ENCODE data around the gene DCC. TPM values are rescaled to one million over a fixed set of nuclear protein-coding genes. Genes with fewer than 3 reads are reported as not detected.

DCC gene
- total RNA-seq, 1 experiment from 2014 or later: not detected

- POLR2A ChIA-PET: no interaction called here
- no peaks in the 10 kb centered on the region for H3K4me1 ChIP-seq (ENCODE audit: control insufficient read depth in 1 of 2, insufficient read depth in 2 of 2, low read length in 2 of 2)
- RAD21 ChIA-PET (ENCODE audit: low non-redundant PET in 1 of 2, low total read pairs in 2 of 2, uncharacterized antibody in 2 of 2, unreplicated experiment in 2 of 2): no interaction called here
- H3K27me3 ChIP-seq (ENCODE audit: insufficient read depth, low read length): no peaks in the 10 kb centered on the region
- no peak overlapping the region for H3K27ac ChIP-seq (ENCODE audit: low read depth, low read length)
- intact Hi-C loops (cut with micrococcal nuclease): no loop called here
- H2AFZ ChIP-seq (ENCODE audit: low read depth, low read length, poor library complexity, severe bottlenecking): no peak overlapping the region
- H3K9ac ChIP-seq (ENCODE audit: low read length): no peak overlapping the region
- DNase-seq (ENCODE audit: low read depth, low spot score) (no peak), ATAC-seq (no peak)
- CTCF ChIA-PET: no interaction called here
- H3K4me2 ChIP-seq (ENCODE audit: low read length): no peak overlapping the region
- TF ChIP-seq CTCF (IDR thresholded peaks at IDR 0.05 in 2 of 3, conservative IDR thresholded peaks at IDR 0.05 in 1 of 3; ENCODE audit: borderline replicate concordance in 1 of 3, insufficient read depth in 1 of 3, low read depth in 2 of 3, low read length in 2 of 3) (no peak), YY1 (IDR thresholded peaks at IDR 0.05; ENCODE audit: extremely low read depth, insufficient replicate concordance, low read depth, low read length) (no peak), FOSL1 (IDR thresholded peaks at IDR 0.05; ENCODE audit: low read depth) (no peak), POLR2A (IDR thresholded peaks at IDR 0.05; ENCODE audit: borderline replicate concordance, extremely low read depth, insufficient read depth, insufficient read length) (no peak), ATF3 (IDR thresholded peaks at IDR 0.05) (no peak), EZH2 (IDR thresholded peaks at IDR 0.05) (no peak), SRF (IDR thresholded peaks at IDR 0.05; ENCODE audit: low read depth) (no peak), RAD21 (IDR thresholded peaks at IDR 0.05; ENCODE audit: low read depth) (no peak), ZFX (IDR thresholded peaks at IDR 0.05) (no peak), ZNF274 (IDR thresholded peaks at IDR 0.05; ENCODE audit: low read depth, low read length) (no peak), JUND (IDR thresholded peaks at IDR 0.05) (no peak), SIN3A (IDR thresholded peaks at IDR 0.05; ENCODE audit: low read depth) (no peak), CEBPB (IDR thresholded peaks at IDR 0.05; ENCODE audit: low read depth) (no peak), EGR1 (IDR thresholded peaks at IDR 0.05; ENCODE audit: low read depth) (no peak), CBX3 (IDR thresholded peaks at IDR 0.05; ENCODE audit: low read depth) (no peak), MAX (IDR thresholded peaks at IDR 0.05) (no peak), REST (IDR thresholded peaks at IDR 0.05; ENCODE audit: low read depth) (no peak), TCF7L2 (IDR thresholded peaks at IDR 0.05; ENCODE audit: borderline replicate concordance, extremely low read depth, insufficient read depth, insufficient read length) (no peak), SP1 (IDR thresholded peaks at IDR 0.05; ENCODE audit: low read depth) (no peak)
- no peaks in the 10 kb centered on the region for H3K9me2 ChIP-seq (ENCODE audit: insufficient read depth)
- H3K36me3 ChIP-seq (ENCODE audit: control insufficient read depth in 1 of 2, insufficient read depth in 2 of 2, low read length in 2 of 2): no peaks in the 10 kb centered on the region
- BruUV-seq (replicated peaks): no TSS peak
- H4K20me1 ChIP-seq (ENCODE audit: insufficient read depth): no peaks in the 10 kb centered on the region
- peaks cover 11 to 30% of the 10 kb centered on the region in 2 experiments; a peak in 3 of 4 replicates for H3K9me3 ChIP-seq (ENCODE audit: control insufficient read depth in 1 of 2, insufficient read depth in 1 of 2, low read depth in 1 of 2, low read length in 2 of 2)
- H3K79me2 ChIP-seq (ENCODE audit: insufficient read depth, low read length): no peaks in the 10 kb centered on the region
- H3K4me3 ChIP-seq (replicated peaks in 1 of 2; ENCODE audit: low read depth in 1 of 2, low read length in 2 of 2): no peak overlapping the region
Measured at GRCh38 chr18:52750995-52751394, 411.0 kb downstream of the DCC start.

Data from HCT116 (cell line).